Astrocyte (in vitro differentiated cells and primary cell): ENCODE measurements around the gene DNPH1.

Experiments used
- EZH2 ChIP-seq: IDR thresholded peaks from 2 replicates; pipeline ENCODE4 v1.6.1; 2012; ENCODE audit warnings: mild to moderate bottlenecking, low read length, inconsistent platforms; ENCODE audit not compliant: insufficient read depth
- TF ChIP-seq, protein P1 (sequence below): IDR thresholded peaks from 2 replicates; pipeline ENCODE4 v1.5.1; 2011; ENCODE audit warnings: low read depth, mild to moderate bottlenecking, inconsistent platforms, low read length, moderate library complexity; ENCODE audit not compliant: insufficient read depth

DNA sequence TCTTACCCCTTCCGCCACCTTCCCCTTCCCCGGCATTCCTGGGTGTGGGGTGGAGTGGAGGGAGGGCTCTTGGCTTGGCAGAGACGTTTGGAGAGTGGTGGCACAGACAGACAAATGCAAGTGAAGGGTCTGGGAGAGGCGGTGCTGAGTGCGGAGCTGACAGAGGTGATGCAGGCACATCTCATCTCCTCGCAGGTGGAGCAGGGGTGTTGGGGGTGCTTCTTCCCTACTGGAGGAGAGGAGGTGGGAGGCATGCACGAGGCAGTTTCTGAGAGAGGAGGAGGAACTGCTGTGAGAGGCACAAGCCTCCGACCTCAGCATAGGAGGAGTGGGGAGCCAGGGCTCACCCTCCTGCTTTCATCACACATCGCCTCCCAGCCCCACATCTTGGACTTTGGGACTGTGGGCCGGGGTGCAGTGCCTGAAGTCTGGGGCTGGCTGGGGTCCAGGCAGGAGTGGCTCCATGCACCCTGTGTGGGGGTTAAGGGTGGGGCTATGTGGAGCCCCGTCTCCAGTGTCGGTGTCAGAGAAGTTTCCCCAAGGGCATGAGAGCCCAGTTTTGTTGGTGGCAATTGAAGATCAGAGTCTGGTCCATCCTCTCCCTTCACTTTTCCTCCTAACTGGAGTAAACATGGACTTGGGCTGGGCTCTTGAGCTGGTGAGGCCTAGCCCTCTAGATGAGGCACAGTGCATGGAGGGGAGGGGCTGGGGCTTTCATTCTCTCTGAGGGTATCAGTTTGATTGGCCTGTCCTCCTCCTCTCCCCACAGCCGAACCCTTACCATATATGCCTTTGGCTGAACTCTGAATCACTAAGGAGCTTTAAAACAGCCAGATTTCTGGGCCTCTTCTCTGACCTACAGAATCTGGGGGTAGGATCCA is 48.6 kb upstream of the DNPH1 start:
- TF ChIP-seq, protein P1, sequence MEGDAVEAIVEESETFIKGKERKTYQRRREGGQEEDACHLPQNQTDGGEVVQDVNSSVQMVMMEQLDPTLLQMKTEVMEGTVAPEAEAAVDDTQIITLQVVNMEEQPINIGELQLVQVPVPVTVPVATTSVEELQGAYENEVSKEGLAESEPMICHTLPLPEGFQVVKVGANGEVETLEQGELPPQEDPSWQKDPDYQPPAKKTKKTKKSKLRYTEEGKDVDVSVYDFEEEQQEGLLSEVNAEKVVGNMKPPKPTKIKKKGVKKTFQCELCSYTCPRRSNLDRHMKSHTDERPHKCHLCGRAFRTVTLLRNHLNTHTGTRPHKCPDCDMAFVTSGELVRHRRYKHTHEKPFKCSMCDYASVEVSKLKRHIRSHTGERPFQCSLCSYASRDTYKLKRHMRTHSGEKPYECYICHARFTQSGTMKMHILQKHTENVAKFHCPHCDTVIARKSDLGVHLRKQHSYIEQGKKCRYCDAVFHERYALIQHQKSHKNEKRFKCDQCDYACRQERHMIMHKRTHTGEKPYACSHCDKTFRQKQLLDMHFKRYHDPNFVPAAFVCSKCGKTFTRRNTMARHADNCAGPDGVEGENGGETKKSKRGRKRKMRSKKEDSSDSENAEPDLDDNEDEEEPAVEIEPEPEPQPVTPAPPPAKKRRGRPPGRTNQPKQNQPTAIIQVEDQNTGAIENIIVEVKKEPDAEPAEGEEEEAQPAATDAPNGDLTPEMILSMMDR, result no peak
- TF ChIP-seq EZH2, result no peak
